Endothelial cell of umbilical vein (primary cell): ENCODE measurements around the gene C6orf132. TPM values are rescaled to one million over a fixed set of nuclear protein-coding genes. Genes with fewer than 3 reads are reported as not detected.

Experiments
- BruUV-seq: library from RNA; stranded (reverse); fragments of 400-500 nt; replicated peaks from 2 replicates; lab custom pipeline; 2021; lab: Mats Ljungman, UMichigan
- CTCF ChIA-PET: fragments of 300-600, 350-600 bp; sonication (Branson Sonifier 250); formaldehyde crosslinking; loops from one replicate; lab custom pipeline; 2021; ENCODE audit warnings: antibody characterized with exemption, inconsistent platforms; lab: Charles Lee
- POLR2A ChIA-PET: fragments of 300-600, 350-600 bp; sonication (Branson Sonifier 250); formaldehyde crosslinking; loops from one replicate; lab custom pipeline; 2021; ENCODE audit warnings: antibody characterized with exemption, inconsistent platforms; lab: Charles Lee
- DNase-seq: peaks from one replicate; pipeline ENCODE4 v3.0.0-alpha.2; 2011; ENCODE audit warnings: low read depth, low spot score
- FAIRE-seq: peaks from 2 replicates; lab custom pipeline; 2011; peaks lifted over from hg19 to GRCh38; lab: Jason Lieb, UNC
- H2AFZ ChIP-seq: 2 replicates; pipeline ENCODE4 v1.6.0; 2012; ENCODE audit warnings: low read depth, low read length, control low read depth, inconsistent platforms
- H3K27ac ChIP-seq: 2 replicates; pipeline ENCODE4 v1.5.1; 2011; ENCODE audit warnings: low read depth, mild to moderate bottlenecking, control low read depth, low read length, moderate library complexity; ENCODE audit not compliant: insufficient read depth
- H3K27me3 ChIP-seq, 2 experiments: 2 replicates each; pipeline versions ENCODE4 v1.6.0 to v1.6.1; 2011; ENCODE audit warnings: low read length in 2 of 2, mixed read lengths in 1 of 2; ENCODE audit not compliant: control insufficient read depth in 2 of 2, insufficient read depth in 2 of 2
- H3K36me3 ChIP-seq, 2 experiments: 2 replicates in 1 of 2; 3 replicates in 1 of 2; pipeline ENCODE4 v1.5.1; 2011; ENCODE audit warnings: low read length in 2 of 2, mild to moderate bottlenecking in 1 of 2, moderate library complexity in 1 of 2; ENCODE audit not compliant: control insufficient read depth in 2 of 2, insufficient read depth in 2 of 2; ENCODE audit errors: extremely low read depth in 1 of 2
- H3K4me1 ChIP-seq: 3 replicates; pipeline ENCODE4 v1.5.1; 2011; ENCODE audit warnings: mild to moderate bottlenecking, low read length; ENCODE audit not compliant: control insufficient read depth, insufficient read depth; ENCODE audit errors: extremely low read depth
- H3K4me2 ChIP-seq: 2 replicates; pipeline ENCODE4 v1.6.1; 2011; ENCODE audit warnings: low read length, control low read depth, mixed read lengths; ENCODE audit not compliant: insufficient read depth
- H3K4me3 ChIP-seq, 3 experiments: fragments of 200-600 bp in 1 of 3; sonication (generic), shearing (Covaris generic) in 1 of 3; replicated peaks in 1 of 3; 2 replicates each; pipeline ENCODE4 v1.5.1; 2011 to 2016; ENCODE audit warnings: control low read depth in 3 of 3, low read length in 3 of 3, mild to moderate bottlenecking in 2 of 3, inconsistent platforms in 1 of 3, low read depth in 1 of 3, moderate library complexity in 1 of 3; ENCODE audit not compliant: insufficient read depth in 1 of 3
- H3K79me2 ChIP-seq: 2 replicates; pipeline ENCODE4 v1.6.0; 2012; ENCODE audit warnings: low read length, inconsistent platforms; ENCODE audit not compliant: control insufficient read depth, insufficient read depth
- H3K9ac ChIP-seq: replicated peaks from 2 replicates; pipeline ENCODE3; 2011; ENCODE audit warnings: low read length, control low read depth; ENCODE audit not compliant: insufficient read depth; ENCODE audit errors: extremely low read depth
- H3K9me1 ChIP-seq: replicated peaks from 3 replicates; pipeline ENCODE4 v1.6.0; 2011; ENCODE audit warnings: mild to moderate bottlenecking, low read length; ENCODE audit not compliant: control insufficient read depth, insufficient read depth; ENCODE audit errors: extremely low read depth
- H3K9me3 ChIP-seq: replicated peaks from 2 replicates; pipeline ENCODE4 v1.5.1; 2012; ENCODE audit warnings: low read length, inconsistent platforms; ENCODE audit not compliant: control insufficient read depth, insufficient read depth
- H4K20me1 ChIP-seq: replicated peaks from 2 replicates; pipeline ENCODE3; 2011; ENCODE audit warnings: mild to moderate bottlenecking, low read length; ENCODE audit not compliant: control insufficient read depth, insufficient read depth; ENCODE audit errors: extremely low read depth
- FOS ChIP-seq: IDR thresholded peaks from 2 replicates; pipeline ENCODE4 v1.6.1; 2011; ENCODE audit warnings: mild to moderate bottlenecking, low read length, moderate library complexity, borderline replicate concordance; ENCODE audit not compliant: insufficient read depth
- GATA2 ChIP-seq: IDR thresholded peaks from 2 replicates; pipeline ENCODE4 v1.7.0; 2011; ENCODE audit warnings: low read depth, mild to moderate bottlenecking, moderate library complexity, mixed read lengths, low read length; ENCODE audit not compliant: insufficient read length, insufficient read depth
- JUN ChIP-seq: IDR thresholded peaks from 2 replicates; pipeline ENCODE4 v1.6.1; 2011; ENCODE audit warnings: borderline replicate concordance, low read depth; ENCODE audit not compliant: insufficient read length, insufficient read depth
- POLR2AphosphoS5 ChIP-seq: IDR thresholded peaks from 2 replicates; pipeline ENCODE4 v1.6.1; 2012; ENCODE audit warnings: low read depth, mild to moderate bottlenecking, control low read depth, low read length, moderate library complexity; ENCODE audit not compliant: insufficient read depth
- dilution Hi-C: fragments of 300-500 bp; cut with MboI; formaldehyde crosslinking; loops from one replicate; pipeline ENCODE4 v1.15.0; 2019; ENCODE audit warnings: low sequenced_read_pairs; ENCODE audit not compliant: extremely low pct_ligation_motif_present
- intact Hi-C: fragments of 100-400 bp; cut with micrococcal nuclease; formaldehyde crosslinking; loops from one replicate; pipeline ENCODE4 v1.10.0; 2022
- polyA plus RNA-seq, 4 experiments: library from polyadenylated mRNA; depleted of rRNA in 3 of 4; stranded (reverse) in 3 of 4; unstranded in 1 of 4; fragments of >200 nt; gene quantifications; 2 replicates each; pipeline versions ENCODE4 v1.2.1 to v1.2.3, GENCODE V29; 2011 to 2012; ENCODE audit warnings: missing spikeins in 1 of 4
- total RNA-seq: library from RNA; stranded (reverse); gene quantifications from 2 replicates; pipeline ENCODE4 v1.2.3, GENCODE V29; 2021
- TF ChIP-seq, protein P1 (sequence below): IDR thresholded peaks from 2 replicates; pipeline ENCODE4 v1.6.1; 2011; ENCODE audit not compliant: insufficient read depth, insufficient read length
- TF ChIP-seq, protein P2 (sequence below), 2 donors: IDR thresholded peaks; 1 replicate in 1 of 2; 2 replicates in 1 of 2; pipeline ENCODE4 v1.5.1; 2011; ENCODE audit warnings: low read length in 2 of 2, mild to moderate bottlenecking in 2 of 2, moderate library complexity in 2 of 2, control low read depth in 1 of 2, inconsistent platforms in 1 of 2, low read depth in 1 of 2; ENCODE audit not compliant: insufficient read depth in 1 of 2; ENCODE audit errors: extremely low read depth in 1 of 2

C6orf132 gene
- total and polyA plus RNA-seq, 2 donors (not counting 3 experiments of a cell fraction or from before 2014, with no cell fraction given) = 0.15 to 0.71 TPM

DNA sequence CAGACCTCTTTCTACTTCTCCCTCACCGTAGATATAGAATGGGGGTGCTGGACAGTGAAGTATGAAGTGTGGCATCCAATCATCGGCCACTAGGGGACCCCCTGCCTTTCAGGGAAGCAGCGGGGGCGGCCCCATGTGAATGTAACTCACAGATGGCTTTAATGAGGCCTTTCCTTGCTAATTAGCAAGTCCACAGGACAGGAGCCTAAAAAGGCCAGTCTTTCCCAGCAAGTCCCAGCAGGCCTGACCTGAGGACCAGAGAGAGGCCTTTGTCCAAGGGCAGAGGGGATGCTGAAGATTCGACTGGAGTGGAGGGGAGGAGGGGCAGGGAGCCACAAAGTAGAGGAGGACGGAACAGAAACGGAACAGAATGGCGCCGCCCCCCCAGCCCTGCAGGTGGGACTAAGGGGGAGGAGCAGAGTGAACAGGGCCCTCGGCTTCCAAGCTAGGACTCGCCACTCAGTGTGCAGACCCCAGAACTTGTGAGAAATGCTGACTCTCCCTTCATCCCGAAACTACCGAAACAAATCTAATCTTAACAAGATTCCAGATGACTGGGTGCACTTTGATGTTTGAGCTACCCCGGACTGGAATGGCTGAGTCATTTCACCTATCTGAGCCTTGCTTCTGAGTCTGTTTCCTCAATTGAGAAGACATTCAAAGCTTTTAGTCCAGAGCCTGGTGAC is 5.8 kb downstream of the C6orf132 start:
- dilution Hi-C loops (no loop called here), intact Hi-C loops (no loop called here)
- Histone ChIP-seq H3K4me1 (peaks cover 18% of the 10 kb centered on the region), H4K20me1 (no peaks in the 10 kb centered on the region), H2AFZ (peak overlapping the region; percentile 32), H3K79me2 (no peaks in the 10 kb centered on the region), H3K27me3 (peaks cover 0 to 2% of the 10 kb centered on the region in 2 experiments), H3K36me3 (no peaks in the 10 kb centered on the region), H3K27ac (peak overlapping the region; percentile 23), H3K9me1 (no peaks in the 10 kb centered on the region), H3K4me3 (no peak overlapping the region), H3K9ac (no peak overlapping the region), H3K9me3 (no peaks in the 10 kb centered on the region), H3K4me2 (no peak overlapping the region)
- DNase-seq (no peak), FAIRE-seq (peak; percentile 85)
- TF ChIP-seq GATA2 (peak; percentile 63), FOS (peak; percentile 76), POLR2AphosphoS5 (peak; percentile 32), JUN (no peak)
- TF ChIP-seq, protein P1, sequence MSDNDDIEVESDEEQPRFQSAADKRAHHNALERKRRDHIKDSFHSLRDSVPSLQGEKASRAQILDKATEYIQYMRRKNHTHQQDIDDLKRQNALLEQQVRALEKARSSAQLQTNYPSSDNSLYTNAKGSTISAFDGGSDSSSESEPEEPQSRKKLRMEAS = no peak
- TF ChIP-seq, protein P2, sequence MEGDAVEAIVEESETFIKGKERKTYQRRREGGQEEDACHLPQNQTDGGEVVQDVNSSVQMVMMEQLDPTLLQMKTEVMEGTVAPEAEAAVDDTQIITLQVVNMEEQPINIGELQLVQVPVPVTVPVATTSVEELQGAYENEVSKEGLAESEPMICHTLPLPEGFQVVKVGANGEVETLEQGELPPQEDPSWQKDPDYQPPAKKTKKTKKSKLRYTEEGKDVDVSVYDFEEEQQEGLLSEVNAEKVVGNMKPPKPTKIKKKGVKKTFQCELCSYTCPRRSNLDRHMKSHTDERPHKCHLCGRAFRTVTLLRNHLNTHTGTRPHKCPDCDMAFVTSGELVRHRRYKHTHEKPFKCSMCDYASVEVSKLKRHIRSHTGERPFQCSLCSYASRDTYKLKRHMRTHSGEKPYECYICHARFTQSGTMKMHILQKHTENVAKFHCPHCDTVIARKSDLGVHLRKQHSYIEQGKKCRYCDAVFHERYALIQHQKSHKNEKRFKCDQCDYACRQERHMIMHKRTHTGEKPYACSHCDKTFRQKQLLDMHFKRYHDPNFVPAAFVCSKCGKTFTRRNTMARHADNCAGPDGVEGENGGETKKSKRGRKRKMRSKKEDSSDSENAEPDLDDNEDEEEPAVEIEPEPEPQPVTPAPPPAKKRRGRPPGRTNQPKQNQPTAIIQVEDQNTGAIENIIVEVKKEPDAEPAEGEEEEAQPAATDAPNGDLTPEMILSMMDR (IDR thresholded peaks at IDR 0.05; ENCODE audit: extremely low read depth in 1 of 2, insufficient read depth in 1 of 2, low read depth in 1 of 2, low read length in 2 of 2) = peak in 1 of 2 donors; percentile 25
- BruUV-seq = no TSS peak
- ChIA-PET CTCF (interaction anchor here (0.7 to 2.1 kb wide), 13 partner anchors 8 to 411 kb away, joined by 3 to 10 read pairs (median 4); no protein-coding TSS in a partner anchor), POLR2A (interaction anchor here (0.8 kb wide), 1 partner anchor 36 kb away, joined by 5 read pairs; no protein-coding TSS in a partner anchor)
